ENCODE data around the gene GALM. TPM values are rescaled to one million over a fixed set of nuclear protein-coding genes. Genes with fewer than 3 reads are reported as not detected.

Gene GALM
- total RNA-seq, 1 donor from 2014 or later: 46.3 TPM

GRCh38 chr2:38650717-38651116, 15.2 kb upstream of the GALM start:
- DNase-seq (ENCODE audit: low spot score, unreplicated experiment): no peak
- H3K4me3 Mint-ChIP-seq (ENCODE audit: low read depth): no peak overlapping the region
- no peaks in the 10 kb centered on the region for H3K27me3 Mint-ChIP-seq
- H3K4me1 Mint-ChIP-seq (ENCODE audit: low read depth): peaks cover 24% of the 10 kb centered on the region
- TF ChIP-seq CTCF (IDR thresholded peaks at IDR 0.05; ENCODE audit: unreplicated experiment): no peak
- no peaks in the 10 kb centered on the region for H3K36me3 Mint-ChIP-seq (ENCODE audit: insufficient read depth)
- no peaks in the 10 kb centered on the region for H3K9me3 Mint-ChIP-seq (ENCODE audit: low read depth)
- H3K27ac Mint-ChIP-seq: no peak overlapping the region

DNA sequence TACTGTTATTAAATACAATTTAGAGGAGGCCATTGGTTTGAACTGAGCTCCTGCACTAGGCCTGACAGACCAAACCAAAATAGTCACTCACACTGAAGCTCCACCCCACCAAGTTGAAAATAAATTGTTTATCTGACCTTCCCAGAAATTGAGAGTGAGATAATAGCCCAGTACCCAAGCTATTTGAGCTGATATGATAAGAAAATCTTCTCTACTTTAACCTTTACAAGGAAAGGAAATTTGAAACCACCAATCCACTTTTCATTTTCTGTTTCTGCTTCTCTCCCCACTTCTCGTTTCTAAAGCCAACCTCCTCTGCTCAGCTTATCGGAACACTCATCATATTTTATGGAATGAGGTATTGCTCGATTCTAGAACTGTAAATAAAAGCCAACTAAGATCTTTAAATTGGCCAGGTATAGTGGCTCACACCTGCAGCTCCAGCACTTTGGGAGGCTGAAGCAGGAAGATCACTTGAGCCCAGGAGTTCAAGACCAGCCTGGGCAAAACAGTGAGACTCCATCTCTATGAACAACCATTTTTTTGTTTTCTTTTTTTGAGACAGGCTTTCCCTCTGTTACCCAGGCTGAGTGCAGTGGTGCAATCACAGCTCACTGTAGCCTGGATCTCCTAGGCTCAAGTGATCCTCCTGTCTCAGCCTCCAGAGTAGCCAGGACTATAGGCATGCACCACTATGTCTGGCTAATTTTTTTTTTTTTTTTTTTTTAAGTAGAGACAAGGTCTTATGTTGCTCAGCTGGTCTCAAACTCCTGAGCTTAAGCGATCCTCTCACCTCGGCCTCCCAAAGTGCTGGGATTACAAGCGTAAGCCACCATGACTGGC, 13.3 kb upstream of the GALM start:
- no peaks in the 10 kb centered on the region for H3K9me3 Mint-ChIP-seq (ENCODE audit: low read depth)
- TF ChIP-seq CTCF (IDR thresholded peaks at IDR 0.05; ENCODE audit: unreplicated experiment): no peak
- H3K27ac Mint-ChIP-seq: no peak overlapping the region
- H3K27me3 Mint-ChIP-seq: no peaks in the 10 kb centered on the region
- DNase-seq (ENCODE audit: low spot score, unreplicated experiment): no peak
- no peak overlapping the region for H3K4me3 Mint-ChIP-seq (ENCODE audit: low read depth)
- H3K4me1 Mint-ChIP-seq (ENCODE audit: low read depth): peaks cover 24% of the 10 kb centered on the region
- no peaks in the 10 kb centered on the region for H3K36me3 Mint-ChIP-seq (ENCODE audit: insufficient read depth)

DNA sequence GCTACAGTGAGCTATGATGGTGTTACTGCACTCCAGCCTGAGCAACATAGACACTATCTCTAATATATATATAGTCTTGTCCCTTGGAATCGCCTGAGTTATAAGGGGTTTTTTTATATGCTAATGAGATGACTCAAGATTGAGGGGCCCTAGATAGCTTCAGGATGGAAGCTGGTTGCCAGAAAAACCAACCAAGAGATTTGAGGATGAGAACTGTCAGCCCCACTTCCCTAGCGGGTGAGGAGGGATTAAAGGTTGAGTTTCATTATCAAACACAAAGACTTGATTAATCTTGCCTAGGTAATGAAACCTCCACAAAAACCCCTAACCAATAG, 12.6 kb upstream of the GALM start:
- H3K36me3 Mint-ChIP-seq (ENCODE audit: insufficient read depth): no peaks in the 10 kb centered on the region
- no peak for TF ChIP-seq CTCF (IDR thresholded peaks at IDR 0.05; ENCODE audit: unreplicated experiment)
- no peaks in the 10 kb centered on the region for H3K9me3 Mint-ChIP-seq (ENCODE audit: low read depth)
- H3K4me3 Mint-ChIP-seq (ENCODE audit: low read depth): no peak overlapping the region
- H3K4me1 Mint-ChIP-seq (ENCODE audit: low read depth): peaks cover 24% of the 10 kb centered on the region
- no peak overlapping the region for H3K27ac Mint-ChIP-seq
- no peaks in the 10 kb centered on the region for H3K27me3 Mint-ChIP-seq
- DNase-seq (ENCODE audit: low spot score, unreplicated experiment): no peak

DNA sequence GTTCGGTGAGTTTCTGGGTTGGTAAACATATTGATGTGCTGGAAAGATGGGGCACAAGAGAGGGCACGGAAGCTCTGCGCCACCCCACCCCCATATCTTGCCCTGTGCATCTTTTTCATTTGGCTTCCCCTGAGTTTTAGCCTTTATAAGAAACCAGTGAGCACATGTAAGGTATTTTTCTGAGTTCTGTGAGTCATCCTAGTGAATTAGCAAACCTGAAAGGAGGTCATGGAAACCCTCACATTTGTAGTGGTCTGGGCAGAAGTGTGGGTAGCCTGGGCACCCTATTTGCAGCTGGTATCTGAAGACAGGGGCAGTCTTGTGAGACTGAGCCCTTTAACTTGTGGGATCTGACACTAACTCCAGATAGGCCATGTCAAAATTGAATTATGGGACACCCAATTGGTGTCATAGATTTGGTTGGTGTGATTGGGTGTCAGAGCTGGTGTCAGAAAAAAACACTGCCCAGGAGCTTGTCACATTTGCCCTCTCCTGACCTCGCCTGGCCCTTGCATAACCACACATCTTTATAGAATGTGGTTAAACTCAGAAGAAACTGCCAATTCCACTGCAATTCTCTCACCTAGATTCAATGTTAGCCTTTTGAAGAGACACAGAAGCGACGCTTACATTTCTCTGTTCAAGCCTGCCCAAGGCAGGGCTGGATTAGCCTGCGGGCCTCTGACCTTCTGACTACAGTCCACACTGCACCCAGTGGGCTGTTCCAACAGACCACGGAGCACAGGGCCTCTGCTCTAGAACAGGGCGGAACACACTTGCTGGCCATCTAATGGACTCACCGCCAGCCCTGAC, 12.0 kb upstream of the GALM start:
- no peaks in the 10 kb centered on the region for H3K36me3 Mint-ChIP-seq (ENCODE audit: insufficient read depth)
- H3K9me3 Mint-ChIP-seq (ENCODE audit: low read depth): no peaks in the 10 kb centered on the region
- no peaks in the 10 kb centered on the region for H3K27me3 Mint-ChIP-seq

More for the DNA sequence above, 12.0 kb upstream of the GALM start:
- no peak for DNase-seq (ENCODE audit: low spot score, unreplicated experiment)
- H3K4me1 Mint-ChIP-seq (ENCODE audit: low read depth): peaks cover 24% of the 10 kb centered on the region
- peak overlapping the region; percentile 69 for H3K27ac Mint-ChIP-seq
- TF ChIP-seq CTCF (IDR thresholded peaks at IDR 0.05; ENCODE audit: unreplicated experiment): no peak
- H3K4me3 Mint-ChIP-seq (ENCODE audit: low read depth): no peak overlapping the region

All from progenitor cell of endocrine pancreas (in vitro differentiated cells).